ENCODE measurements around the gene MLN. TPM values are rescaled to one million over a fixed set of nuclear protein-coding genes. Genes with fewer than 3 reads are reported as not detected.

MLN gene
- total RNA-seq, 1 experiment from 2014 or later, result not detected

GRCh38 chr6:33757906-33758305, 45.9 kb downstream of the MLN start:
- BruUV-seq (replicated peaks), result no TSS peak
- Histone ChIP-seq H3K9ac (ENCODE audit: low read length) (no peak overlapping the region), H3K4me3 (replicated peaks in 1 of 2; ENCODE audit: low read depth in 1 of 2, low read length in 2 of 2) (no peak overlapping the region), H3K27me3 (ENCODE audit: insufficient read depth, low read length) (no peaks in the 10 kb centered on the region), H3K4me2 (ENCODE audit: low read length) (no peak overlapping the region), H3K27ac (ENCODE audit: low read depth, low read length) (no peak overlapping the region), H3K36me3 (ENCODE audit: control insufficient read depth in 1 of 2, insufficient read depth in 2 of 2, low read length in 2 of 2) (no peaks in the 10 kb centered on the region), H3K79me2 (ENCODE audit: insufficient read depth, low read length) (no peaks in the 10 kb centered on the region), H3K9me3 (ENCODE audit: control insufficient read depth in 1 of 2, insufficient read depth in 1 of 2, low read depth in 1 of 2, low read length in 2 of 2) (no peaks in the 10 kb centered on the region), H3K9me2 (ENCODE audit: insufficient read depth) (no peaks in the 10 kb centered on the region), H3K4me1 (ENCODE audit: control insufficient read depth in 1 of 2, insufficient read depth in 2 of 2, low read length in 2 of 2) (peaks cover 6 to 19% of the 10 kb centered on the region in 2 experiments; a peak in 3 of 4 replicates), H2AFZ (ENCODE audit: low read depth, low read length, poor library complexity, severe bottlenecking) (no peak overlapping the region), H4K20me1 (ENCODE audit: insufficient read depth) (no peaks in the 10 kb centered on the region)
- CTCF ChIA-PET, result interaction anchor here (1.0 kb wide), 1 partner anchor 13 kb away, joined by 3 read pairs; no protein-coding TSS in a partner anchor
- RAD21 ChIA-PET (ENCODE audit: low non-redundant PET in 1 of 2, low total read pairs in 2 of 2, uncharacterized antibody in 2 of 2, unreplicated experiment in 2 of 2), result no interaction called here
- TF ChIP-seq ELF1 (IDR thresholded peaks at IDR 0.05; ENCODE audit: borderline replicate concordance, low read depth) (no peak), SIN3A (IDR thresholded peaks at IDR 0.05; ENCODE audit: low read depth) (no peak), ZNF274 (IDR thresholded peaks at IDR 0.05; ENCODE audit: low read depth, low read length) (no peak), SP1 (IDR thresholded peaks at IDR 0.05; ENCODE audit: low read depth) (no peak), CEBPB (IDR thresholded peaks at IDR 0.05; ENCODE audit: low read depth) (no peak), EZH2 (IDR thresholded peaks at IDR 0.05) (no peak), JUND (IDR thresholded peaks at IDR 0.05) (no peak), EGR1 (IDR thresholded peaks at IDR 0.05; ENCODE audit: low read depth) (no peak), POLR2A (IDR thresholded peaks at IDR 0.05; ENCODE audit: borderline replicate concordance, extremely low read depth, insufficient read depth, insufficient read length) (no peak), TCF7L2 (IDR thresholded peaks at IDR 0.05; ENCODE audit: borderline replicate concordance, extremely low read depth, insufficient read depth, insufficient read length) (no peak)
- intact Hi-C loops (cut with micrococcal nuclease), result no loop called here
- DNase-seq (ENCODE audit: low read depth, low spot score), result no peak
- POLR2A ChIA-PET, result no interaction called here
- ATAC-seq, result no peak

GRCh38 chr6:33757113-33757512, 46.7 kb downstream of the MLN start:
- CTCF ChIA-PET, result no interaction called here
- Histone ChIP-seq H3K79me2 (ENCODE audit: insufficient read depth, low read length) (no peaks in the 10 kb centered on the region), H3K4me3 (replicated peaks in 1 of 2; ENCODE audit: low read depth in 1 of 2, low read length in 2 of 2) (no peak overlapping the region), H3K9me2 (ENCODE audit: insufficient read depth) (no peaks in the 10 kb centered on the region), H3K36me3 (ENCODE audit: control insufficient read depth in 1 of 2, insufficient read depth in 2 of 2, low read length in 2 of 2) (no peaks in the 10 kb centered on the region), H3K9ac (ENCODE audit: low read length) (no peak overlapping the region), H4K20me1 (ENCODE audit: insufficient read depth) (no peaks in the 10 kb centered on the region), H3K9me3 (ENCODE audit: control insufficient read depth in 1 of 2, insufficient read depth in 1 of 2, low read depth in 1 of 2, low read length in 2 of 2) (no peaks in the 10 kb centered on the region), H2AFZ (ENCODE audit: low read depth, low read length, poor library complexity, severe bottlenecking) (no peak overlapping the region), H3K27me3 (ENCODE audit: insufficient read depth, low read length) (no peaks in the 10 kb centered on the region), H3K4me1 (ENCODE audit: control insufficient read depth in 1 of 2, insufficient read depth in 2 of 2, low read length in 2 of 2) (peaks cover 11 to 20% of the 10 kb centered on the region in 2 experiments; a peak in 3 of 4 replicates), H3K27ac (ENCODE audit: low read depth, low read length) (no peak overlapping the region), H3K4me2 (ENCODE audit: low read length) (no peak overlapping the region)
- DNase-seq (ENCODE audit: low read depth, low spot score) (no peak), ATAC-seq (no peak)
- no TSS peak for BruUV-seq (replicated peaks)
- TF ChIP-seq RAD21 (IDR thresholded peaks at IDR 0.05; ENCODE audit: low read depth) (no peak), EZH2phosphoT487 (IDR thresholded peaks at IDR 0.05; ENCODE audit: borderline replicate concordance) (no peak), ZNF274 (IDR thresholded peaks at IDR 0.05; ENCODE audit: low read depth, low read length) (no peak), CBX3 (IDR thresholded peaks at IDR 0.05; ENCODE audit: low read depth) (no peak), POLR2AphosphoS5 (IDR thresholded peaks at IDR 0.05; ENCODE audit: low read depth, low read length) (no peak), YY1 (IDR thresholded peaks at IDR 0.05; ENCODE audit: extremely low read depth, insufficient replicate concordance, low read depth, low read length) (no peak), ZBTB33 (IDR thresholded peaks at IDR 0.05; ENCODE audit: extremely low read depth, insufficient replicate concordance, low read length) (no peak), ZFX (IDR thresholded peaks at IDR 0.05) (no peak), EZH2 (IDR thresholded peaks at IDR 0.05) (no peak), POLR2A (IDR thresholded peaks at IDR 0.05; ENCODE audit: borderline replicate concordance, extremely low read depth, insufficient read depth, insufficient read length) (no peak), CEBPB (IDR thresholded peaks at IDR 0.05; ENCODE audit: low read depth) (no peak), SRF (IDR thresholded peaks at IDR 0.05; ENCODE audit: low read depth) (no peak)
- POLR2A ChIA-PET, result no interaction called here
- intact Hi-C loops (cut with micrococcal nuclease), result no loop called here
- RAD21 ChIA-PET (ENCODE audit: low non-redundant PET in 1 of 2, low total read pairs in 2 of 2, uncharacterized antibody in 2 of 2, unreplicated experiment in 2 of 2), result no interaction called here
